Measurements from ENCODE around the gene SGMS1.

The SGMS1 gene

GRCh38 chr10:50645236-50645635 lies 21.5 kb upstream of the SGMS1 start:
- in situ Hi-C loops (cut with MboI; ENCODE audit: low sequenced_read_pairs, unreplicated experiment) = no loop called here
- TF ChIP-seq CTCF (IDR thresholded peaks at IDR 0.05; ENCODE audit: borderline replicate concordance, control extremely low read depth, extremely low read depth, insufficient read depth, missing control alignments) = no peak
- no peak for DNase-seq (ENCODE audit: low spot score)

GRCh38 chr10:50641626-50642025 lies 17.9 kb upstream of the SGMS1 start:
- in situ Hi-C loops (cut with MboI; ENCODE audit: low sequenced_read_pairs, unreplicated experiment) = no loop called here
- TF ChIP-seq CTCF (IDR thresholded peaks at IDR 0.05; ENCODE audit: borderline replicate concordance, control extremely low read depth, extremely low read depth, insufficient read depth, missing control alignments) = no peak
- DNase-seq (ENCODE audit: low spot score) = no peak

GRCh38 chr10:50640238-50640637 lies 16.5 kb upstream of the SGMS1 start:
- no peak for TF ChIP-seq CTCF (IDR thresholded peaks at IDR 0.05; ENCODE audit: borderline replicate concordance, control extremely low read depth, extremely low read depth, insufficient read depth, missing control alignments)
- in situ Hi-C loops (cut with MboI; ENCODE audit: low sequenced_read_pairs, unreplicated experiment) = no loop called here
- DNase-seq (ENCODE audit: low spot score) = no peak

GRCh38 chr10:50636618-50637579 lies 13.1 kb upstream of the SGMS1 start:
- in situ Hi-C loops (cut with MboI; ENCODE audit: low sequenced_read_pairs, unreplicated experiment) = no loop called here
- no peak for TF ChIP-seq CTCF (IDR thresholded peaks at IDR 0.05; ENCODE audit: borderline replicate concordance, control extremely low read depth, extremely low read depth, insufficient read depth, missing control alignments)
- peak; percentile 36 for DNase-seq (ENCODE audit: low spot score)

DNA sequence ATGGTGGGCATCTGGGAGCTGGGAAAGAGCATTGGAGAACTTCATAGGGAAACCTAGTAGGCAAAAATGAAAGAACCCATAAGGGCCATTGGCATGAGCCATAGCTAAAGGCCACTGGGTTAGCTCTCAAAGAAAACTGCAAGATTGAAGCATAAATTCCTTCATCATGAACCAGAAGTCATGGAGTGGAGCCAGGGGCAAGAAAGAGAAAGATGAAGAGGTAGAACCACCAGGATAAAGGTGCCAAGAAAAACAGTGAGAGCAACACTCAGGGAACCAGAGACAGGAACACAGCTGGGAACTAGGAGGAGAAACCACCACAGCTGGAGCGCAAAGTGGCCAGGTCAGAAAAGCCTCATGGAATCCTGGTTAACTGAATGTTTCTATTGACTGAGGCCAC lies 11.5 kb upstream of the SGMS1 start:
- no peak for TF ChIP-seq CTCF (IDR thresholded peaks at IDR 0.05; ENCODE audit: borderline replicate concordance, control extremely low read depth, extremely low read depth, insufficient read depth, missing control alignments)
- DNase-seq (ENCODE audit: low spot score) = no peak
- in situ Hi-C loops (cut with MboI; ENCODE audit: low sequenced_read_pairs, unreplicated experiment) = no loop called here

- TF ChIP-seq CTCF (IDR thresholded peaks at IDR 0.05; ENCODE audit: borderline replicate concordance, control extremely low read depth, extremely low read depth, insufficient read depth, missing control alignments) = no peak
- in situ Hi-C loops (cut with MboI; ENCODE audit: low sequenced_read_pairs, unreplicated experiment) = no loop called here
- no peak for DNase-seq (ENCODE audit: low spot score)
These were observed 10.7 kb upstream of the SGMS1 start for GRCh38 chr10:50634479-50634878.

All from GM13976 (cell line).